ENCODE results near the gene NUAK1.

Gene NUAK1

DNA sequence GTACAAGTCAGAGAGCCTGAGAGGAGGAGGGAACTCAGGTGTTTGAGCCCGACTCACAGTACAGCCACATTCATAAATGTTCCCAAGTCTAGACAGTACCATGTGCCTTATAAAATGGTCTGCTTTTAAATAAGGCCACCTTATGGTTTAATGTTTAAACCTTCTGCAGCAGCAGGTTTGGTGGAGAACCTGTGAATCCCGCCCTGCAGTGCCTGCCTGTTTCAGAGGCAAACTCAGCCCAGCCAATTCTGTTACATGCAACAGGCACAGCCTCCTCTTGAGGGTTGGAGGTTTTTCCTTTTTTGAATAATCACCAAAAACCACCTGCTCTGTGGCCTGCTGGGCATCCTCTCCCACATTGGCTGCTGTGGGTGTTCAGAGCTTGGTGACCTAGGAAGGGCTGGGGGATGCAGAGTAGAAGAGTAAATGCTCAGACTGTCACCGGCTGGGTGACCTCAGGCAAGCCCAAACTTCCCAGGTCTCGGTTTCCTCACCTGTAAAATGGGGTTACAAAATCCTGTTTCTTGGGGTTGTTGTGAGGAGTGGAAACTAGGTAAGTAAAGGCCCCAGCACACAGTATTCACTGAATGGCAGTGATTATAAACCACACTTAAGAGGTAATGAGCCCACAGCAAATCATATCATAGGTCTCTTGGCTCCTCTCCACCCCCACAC lies 28.0 kb downstream of the NUAK1 start:
- DNase-seq (ENCODE audit: low read depth in 2 of 2), result no peak

DNA sequence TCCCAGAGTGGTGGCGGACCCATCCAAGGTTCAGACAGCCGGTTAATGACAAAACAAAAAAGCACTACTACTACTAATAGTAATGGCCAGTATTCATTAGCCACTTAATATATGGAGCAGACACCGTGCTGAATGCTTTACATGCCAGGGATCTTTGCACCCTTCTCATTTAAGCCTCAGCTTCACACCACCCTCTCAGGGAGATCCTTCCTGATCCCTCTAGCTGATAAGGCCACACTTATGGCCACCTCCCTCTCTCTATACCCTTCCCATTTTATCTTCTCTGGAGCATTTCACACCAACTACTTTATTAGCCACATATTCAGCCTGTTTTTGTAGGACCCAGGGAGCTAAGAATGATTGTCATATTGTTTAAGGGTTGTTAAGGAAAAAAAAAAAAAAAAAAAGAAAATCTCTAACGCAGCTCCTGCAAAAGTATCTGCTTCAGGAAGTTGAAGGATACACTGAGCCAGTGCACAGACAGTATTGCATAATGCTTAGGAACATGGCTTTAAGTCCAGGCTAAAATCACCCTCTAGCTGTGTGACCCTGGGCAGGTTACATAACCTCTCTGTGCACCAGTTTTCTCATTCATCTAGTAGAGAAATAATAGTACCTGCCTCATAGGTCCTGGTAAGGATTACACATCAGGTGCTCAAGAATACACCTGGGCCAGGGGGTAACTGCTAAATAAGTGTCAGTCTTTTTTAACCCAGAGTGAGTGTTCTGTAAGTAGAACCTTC lies 29.4 kb downstream of the NUAK1 start:
- DNase-seq (ENCODE audit: low read depth in 2 of 2), result no peak

DNA sequence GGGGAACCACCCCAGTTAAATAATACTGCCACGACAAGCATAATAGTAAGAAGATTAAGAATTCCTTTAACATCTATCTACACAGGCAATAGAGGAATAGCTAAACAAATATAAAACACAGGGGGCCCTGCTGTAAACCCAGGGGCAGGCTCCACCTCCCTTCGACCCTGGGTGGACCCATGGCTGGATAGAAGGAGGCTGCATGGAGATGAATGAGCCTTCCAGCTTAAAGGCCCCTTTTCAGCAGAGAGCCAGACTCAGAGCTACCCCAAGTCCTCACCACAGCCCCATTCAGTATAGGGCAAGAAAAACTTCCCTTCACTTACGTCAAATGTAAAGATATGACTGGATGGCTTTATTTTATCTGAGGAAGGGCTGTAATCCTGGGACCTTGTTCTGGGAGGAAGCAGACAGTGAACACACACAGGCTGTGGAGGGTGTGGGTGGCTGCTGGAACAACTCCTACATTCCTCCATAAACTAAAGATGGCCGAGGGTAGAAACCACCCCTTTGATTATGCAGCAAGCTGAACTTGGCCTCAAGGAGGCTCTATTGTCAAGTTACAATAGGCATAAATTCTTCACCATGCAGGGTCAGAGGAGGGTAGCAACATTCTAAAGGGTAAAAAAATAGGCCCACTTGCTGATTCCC lies 30.4 kb downstream of the NUAK1 start:
- no peak for DNase-seq (ENCODE audit: low read depth in 2 of 2)

DNA sequence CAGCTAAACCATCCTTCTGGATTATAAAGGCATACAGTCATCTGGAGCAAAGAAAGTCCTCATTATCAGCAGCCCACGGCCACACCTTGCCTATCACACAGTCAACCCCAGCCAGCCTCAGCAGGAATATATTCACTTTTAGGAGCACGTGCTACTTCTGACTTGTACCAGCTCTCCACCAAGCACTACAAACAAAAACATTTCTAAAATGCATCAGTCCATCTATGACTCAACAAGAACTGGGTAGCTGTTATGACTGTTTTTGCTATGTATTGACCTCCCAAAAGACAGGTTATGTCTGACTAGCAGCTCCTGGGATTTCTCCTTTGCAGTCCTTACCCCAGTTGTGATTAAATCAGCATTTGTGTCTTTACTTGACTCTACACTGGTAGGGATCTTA lies 31.2 kb downstream of the NUAK1 start:
- DNase-seq (ENCODE audit: low read depth in 2 of 2), result no peak

DNA sequence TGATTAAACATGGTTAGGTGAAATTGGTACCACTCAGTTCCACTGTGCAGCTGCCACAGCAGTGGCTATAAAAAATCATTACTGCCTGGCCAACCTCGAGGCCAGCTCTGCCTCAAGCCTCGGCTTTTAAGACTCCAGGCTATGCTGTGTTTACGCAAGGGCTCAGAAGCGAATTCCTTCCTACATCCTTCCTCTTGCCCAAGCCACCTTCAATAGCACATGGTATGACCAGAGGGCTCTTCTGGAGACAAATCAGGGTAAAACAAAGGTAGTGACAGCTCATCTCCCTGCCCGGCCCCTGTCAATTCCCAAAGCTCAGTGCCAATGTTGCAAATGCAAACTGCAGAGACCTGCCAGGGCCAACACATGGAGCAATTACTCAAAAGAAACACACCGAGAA lies 31.9 kb downstream of the NUAK1 start:
- no peak for DNase-seq (ENCODE audit: low read depth in 2 of 2)

DNA sequence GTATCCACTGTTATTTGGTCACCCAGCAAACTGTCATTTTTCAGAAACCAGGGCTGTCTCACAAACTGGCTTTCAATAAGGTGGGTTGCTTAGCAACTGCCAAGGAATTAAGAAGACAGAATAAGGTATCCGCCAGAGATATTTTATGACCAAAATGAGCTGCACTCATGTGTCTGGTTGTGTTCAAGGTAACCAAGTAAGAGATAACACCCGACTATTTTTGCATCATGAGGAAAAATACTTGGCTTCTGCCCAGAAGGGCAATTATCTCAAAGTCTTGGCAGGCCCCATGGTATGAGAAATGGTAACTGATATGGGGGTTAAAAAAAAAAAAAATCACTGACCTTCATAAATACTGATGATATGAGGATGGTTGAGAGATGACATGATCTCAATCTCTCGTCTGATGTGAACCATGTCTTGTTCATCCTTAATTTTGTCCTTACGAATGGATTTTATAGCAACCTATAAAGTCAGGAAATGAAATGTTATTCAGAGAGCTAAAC lies 32.6 kb downstream of the NUAK1 start:
- no peak for DNase-seq (ENCODE audit: low read depth in 2 of 2)

DNA sequence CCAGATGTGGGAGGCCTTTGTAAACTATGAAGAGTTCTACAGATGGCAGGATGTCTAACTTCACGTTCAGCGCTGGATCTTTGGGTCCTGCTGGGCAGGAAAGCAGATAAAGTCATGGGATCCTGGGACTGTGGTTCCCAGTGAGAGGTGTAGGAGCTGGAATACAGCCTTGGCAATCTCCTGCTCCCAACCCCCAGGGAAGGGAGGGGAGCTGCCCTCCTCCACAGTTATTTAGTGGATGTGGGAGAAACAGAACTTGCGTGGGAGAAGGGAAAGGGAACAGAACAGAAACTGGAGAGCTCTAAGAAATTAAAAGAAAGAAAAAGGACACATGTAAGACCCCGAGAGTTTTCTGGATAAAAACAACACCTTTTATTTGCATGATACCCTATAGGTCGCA lies 37.0 kb downstream of the NUAK1 start:
- no peak for DNase-seq (ENCODE audit: low read depth in 2 of 2)

DNA sequence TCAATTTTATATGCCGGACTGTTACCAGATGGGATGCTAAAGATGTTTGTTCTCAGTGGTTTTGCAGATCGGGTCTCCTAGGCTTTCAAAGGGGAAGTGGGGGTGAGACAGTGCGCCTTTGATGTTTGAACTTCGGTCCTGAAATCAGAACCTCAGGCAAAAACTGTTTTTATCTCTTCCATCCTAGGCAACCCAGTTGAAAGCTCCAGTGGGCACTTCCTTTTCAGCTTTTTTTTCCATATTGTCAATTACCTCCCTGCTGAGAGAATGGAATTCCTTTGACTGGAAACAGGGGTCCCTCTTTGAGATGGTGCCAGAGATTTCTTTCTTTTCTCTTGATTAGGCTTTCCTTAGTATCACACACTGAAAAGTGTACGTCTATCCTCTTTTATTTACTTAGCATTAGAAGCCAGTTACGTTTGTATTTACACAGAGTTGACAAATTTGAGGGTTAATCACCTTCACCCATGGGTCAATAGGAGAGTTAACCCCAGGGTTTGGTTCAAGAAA lies 40.0 kb downstream of the NUAK1 start:
- DNase-seq (ENCODE audit: low read depth in 2 of 2), result no peak

DNA sequence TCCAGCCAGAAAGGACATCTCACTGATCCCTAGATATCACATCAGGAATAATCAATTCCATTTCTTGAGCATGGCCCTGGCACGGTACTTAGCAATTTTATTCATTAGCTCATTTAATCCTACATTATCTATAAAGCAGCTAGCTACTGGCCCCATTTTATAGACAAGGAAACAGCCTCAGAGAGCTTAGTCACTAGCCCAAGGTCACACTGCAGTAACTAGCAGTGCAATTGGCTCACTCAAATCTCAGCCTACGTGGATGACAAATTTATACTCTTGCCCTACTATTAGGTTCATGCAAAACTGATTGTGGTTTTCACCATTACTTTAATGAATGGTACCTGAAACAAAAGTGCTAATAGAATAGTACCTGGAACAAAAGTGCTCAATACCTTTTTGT lies 41.7 kb downstream of the NUAK1 start:
- no peak for DNase-seq (ENCODE audit: low read depth in 2 of 2)

DNA sequence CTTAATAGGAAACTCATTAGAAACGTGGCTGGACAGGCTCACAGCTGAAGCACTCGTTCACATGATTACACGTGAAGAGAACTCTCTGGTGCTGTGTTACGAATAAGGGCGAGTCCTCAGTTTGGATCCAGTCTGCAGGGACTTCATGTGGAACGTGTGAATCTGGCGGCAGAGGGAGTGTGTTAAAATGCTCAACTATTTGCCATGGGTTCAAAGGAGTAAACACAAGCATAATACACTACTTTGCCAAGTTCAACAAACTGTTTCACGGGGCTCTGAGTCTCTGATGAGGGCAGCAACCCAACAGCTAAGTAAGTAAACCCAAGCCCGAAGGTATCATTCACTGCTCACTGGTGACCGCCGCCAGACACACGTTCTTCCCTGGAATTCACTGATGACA lies 42.4 kb downstream of the NUAK1 start:
- no peak for DNase-seq (ENCODE audit: low read depth in 2 of 2)

DNA sequence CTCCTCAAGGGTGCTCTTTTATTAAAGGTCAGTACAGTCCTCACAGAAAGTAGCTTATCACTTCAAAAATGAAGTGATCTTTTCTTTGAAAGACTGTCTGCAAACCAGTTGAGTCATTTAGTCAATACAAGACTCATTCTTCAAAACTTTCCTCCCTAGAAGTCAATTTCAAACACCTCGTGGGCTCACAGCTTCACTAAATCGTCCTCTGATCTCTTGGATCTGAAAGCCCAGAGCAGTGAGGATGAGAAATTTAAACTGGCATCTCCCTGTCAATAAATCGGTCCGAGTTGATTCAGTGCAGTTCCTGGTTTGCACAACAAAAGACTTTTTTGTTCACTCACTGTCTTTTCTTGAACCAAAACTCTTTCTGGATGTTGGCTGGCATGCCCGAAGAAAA lies 44.5 kb downstream of the NUAK1 start:
- no peak for DNase-seq (ENCODE audit: low read depth in 2 of 2)

DNA sequence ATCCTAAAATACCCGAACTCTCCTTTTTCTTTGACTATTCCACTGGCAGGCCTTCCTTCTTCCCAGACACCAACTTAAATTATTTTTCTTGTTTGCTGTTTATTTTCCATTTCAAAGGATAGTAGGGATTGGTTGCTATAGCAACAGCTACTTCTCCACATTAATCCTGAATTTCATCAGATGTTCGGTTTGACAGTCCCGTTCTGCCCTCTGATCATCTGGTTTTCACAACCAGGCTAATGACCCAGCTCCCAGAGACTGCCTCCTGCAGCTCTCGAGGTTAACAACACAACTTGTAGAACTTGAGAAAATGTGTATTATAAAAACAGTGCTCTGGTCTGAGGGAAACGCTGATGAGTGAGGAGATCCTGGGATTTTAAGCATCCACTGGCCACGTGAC lies 45.5 kb downstream of the NUAK1 start:
- no peak for DNase-seq (ENCODE audit: low read depth in 2 of 2)

DNA sequence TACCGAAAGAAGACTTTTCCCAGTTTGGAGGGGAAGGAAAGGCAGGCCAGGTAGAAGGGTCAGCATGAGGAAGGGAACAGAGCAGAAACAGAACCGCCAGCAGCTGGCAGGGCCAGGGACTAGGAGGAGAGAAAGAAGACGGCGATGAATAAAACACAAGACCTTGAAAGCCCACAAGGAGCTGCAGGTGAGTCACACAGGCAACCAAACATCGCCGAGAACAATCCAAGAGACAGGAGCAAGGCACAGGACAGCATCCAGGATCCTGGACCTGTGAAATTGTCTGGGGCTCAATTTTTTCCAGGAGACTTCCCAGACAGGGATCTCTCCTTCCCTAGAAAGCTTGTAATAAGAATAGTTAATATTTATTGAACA lies 47.3 kb downstream of the NUAK1 start:
- no peak for DNase-seq (ENCODE audit: low read depth in 2 of 2)

DNA sequence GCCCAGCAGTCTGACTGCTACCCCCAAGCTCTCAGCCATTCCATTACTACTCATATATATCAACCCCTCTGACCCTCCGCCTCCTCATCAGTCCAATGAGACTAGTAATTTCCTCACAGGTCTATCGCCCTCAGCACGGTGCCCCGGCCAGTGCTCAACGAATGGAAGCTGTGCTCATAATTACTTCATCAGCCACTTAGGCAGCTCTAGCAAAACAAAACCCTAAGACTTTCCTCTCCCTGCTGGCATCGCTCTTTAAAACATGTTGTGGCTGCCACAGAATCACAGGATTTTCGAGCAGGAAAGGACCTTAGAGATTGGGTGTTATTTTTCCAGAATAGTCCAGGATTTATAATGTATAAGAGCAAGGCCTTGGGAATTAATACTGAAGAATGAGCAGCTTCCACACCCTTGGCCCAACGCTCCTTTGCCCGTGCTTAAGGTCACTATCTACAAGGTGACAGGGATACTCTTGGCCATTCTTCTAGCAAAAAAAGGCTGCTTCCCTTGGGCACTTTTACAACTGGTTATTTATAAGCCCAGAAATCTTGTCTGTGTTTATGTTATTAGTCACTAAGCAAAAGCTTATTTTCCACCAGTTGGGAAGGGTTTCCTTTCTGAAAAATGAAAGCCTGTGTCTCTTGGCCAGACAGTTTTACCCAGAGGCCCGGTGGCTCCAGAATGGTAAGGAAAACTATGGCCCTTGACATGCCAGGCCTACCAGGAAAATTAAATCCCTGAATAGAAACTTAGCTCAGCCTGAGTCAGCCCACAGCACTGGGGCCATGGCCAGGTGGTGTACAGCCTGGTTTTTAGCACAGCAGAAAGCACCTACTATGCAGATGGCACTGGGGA lies 47.9 kb downstream of the NUAK1 start:
- no peak for DNase-seq (ENCODE audit: low read depth in 2 of 2)

DNA sequence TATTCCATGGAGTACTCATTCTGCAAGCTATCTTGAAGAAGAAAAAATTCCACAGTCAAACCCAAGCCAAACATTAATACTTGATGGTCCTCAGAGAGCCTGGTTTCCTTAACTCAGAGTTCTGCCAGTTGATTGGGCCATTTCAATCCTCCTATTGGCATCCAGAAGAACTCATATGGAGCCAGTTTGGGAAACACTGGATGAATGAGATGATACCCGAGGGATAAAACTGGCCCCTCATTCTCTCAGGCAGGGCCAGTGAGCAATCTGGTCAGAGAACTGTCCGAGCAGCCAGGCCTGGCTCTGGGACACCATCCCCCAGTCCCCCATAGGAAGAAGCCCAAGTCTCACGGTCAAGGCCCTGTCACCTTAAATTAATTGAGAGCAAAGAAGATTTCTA lies 48.8 kb downstream of the NUAK1 start:
- no peak for DNase-seq (ENCODE audit: low read depth in 2 of 2)

DNA sequence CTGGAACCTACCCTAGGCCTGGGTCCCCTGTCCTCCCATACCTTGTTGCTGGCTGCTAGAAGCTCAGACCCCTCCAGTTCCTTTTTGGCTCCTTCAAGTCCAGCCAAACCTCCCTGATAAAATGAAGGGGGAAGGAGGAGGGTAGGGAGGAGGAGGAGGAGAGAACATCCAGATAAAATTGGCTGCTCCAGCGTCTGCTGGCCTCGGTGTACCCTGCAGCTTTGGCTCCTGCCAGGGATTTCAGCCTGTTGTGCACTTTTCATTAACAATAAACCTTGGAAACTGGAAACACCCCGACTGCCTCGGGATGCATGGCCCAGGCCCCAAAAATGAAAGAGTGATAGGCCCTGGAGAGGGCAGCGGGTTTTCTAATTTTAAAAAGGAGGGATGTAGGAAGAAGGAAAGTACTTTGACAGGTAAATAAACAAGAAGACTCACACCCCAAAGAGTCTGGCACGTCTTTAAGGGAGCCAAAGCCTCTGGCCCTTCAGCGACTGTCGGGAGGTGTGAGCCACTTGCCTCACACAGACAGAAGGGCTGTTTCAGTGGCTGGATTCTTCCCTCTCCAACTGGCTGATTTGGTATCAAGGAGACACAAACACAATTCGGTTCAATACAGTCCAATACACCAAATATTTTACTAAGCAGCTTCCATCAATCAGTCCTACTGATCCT lies 49.8 kb downstream of the NUAK1 start:
- no peak for DNase-seq (ENCODE audit: low read depth in 2 of 2)

DNA sequence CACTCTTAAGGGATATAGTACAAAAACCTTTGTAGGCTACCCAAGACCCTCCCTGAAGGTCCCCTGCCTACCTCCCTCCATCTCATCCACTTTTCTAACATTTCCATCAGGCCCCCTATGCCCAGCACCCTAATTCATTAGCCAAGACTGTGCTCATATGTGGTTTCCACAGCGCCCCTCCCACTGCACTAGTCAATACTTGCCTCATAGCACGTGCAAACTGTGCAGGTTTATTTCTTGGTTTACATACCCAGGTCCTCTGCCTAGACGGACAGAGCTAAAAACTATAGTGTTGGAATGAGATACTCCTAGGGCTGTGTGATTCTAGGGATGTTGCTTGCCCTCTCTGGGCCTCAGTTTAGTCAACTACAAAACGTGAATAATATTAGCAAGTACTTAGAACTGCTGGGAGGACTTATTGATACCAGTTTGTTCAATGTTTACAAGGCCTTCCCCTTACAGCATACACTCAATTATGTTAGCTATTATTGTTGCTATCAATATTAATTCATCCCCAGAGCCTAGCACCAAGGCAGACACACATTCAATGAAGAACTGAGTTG lies 50.4 kb downstream of the NUAK1 start:
- DNase-seq (ENCODE audit: low read depth in 2 of 2), result no peak

DNA sequence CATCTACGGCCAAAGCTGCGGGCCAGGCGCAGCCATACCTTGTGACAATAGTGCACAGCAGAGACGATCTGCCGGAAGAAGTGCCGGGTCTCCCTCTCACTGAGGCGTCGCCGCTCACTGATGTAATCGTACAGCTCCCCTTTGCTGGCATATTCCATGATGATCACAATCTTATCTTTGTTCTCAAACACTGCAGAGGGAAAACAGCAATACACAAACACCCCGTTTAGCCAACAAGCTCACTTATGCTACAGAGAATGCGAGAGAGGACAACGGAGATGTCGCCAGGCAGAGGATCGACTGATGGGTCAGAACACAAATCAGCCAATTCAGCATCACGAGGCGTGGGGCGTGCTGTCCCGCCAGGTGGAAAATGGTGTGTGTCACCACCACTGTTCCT lies 52.1 kb downstream of the NUAK1 start:
- DNase-seq (ENCODE audit: low read depth in 2 of 2), result no peak

DNA sequence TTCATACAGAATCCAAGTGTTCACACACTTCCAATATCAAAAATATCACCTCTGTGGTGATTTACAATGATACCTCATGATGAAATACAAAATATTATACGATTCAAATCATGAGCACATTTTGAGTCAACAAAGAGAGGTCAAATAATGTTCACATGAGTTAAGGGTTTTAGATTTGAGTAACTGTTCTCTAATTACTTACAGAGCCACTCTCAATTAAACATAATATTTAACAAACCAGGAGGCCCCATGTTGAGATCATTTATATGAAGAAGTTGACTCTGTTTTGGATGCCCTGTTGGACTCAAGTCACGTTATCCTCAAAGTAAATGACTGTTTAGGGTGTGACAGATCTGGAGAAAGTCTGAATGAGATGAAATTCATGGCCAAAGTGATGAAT lies 53.5 kb downstream of the NUAK1 start:
- no peak for DNase-seq (ENCODE audit: low read depth in 2 of 2)

DNA sequence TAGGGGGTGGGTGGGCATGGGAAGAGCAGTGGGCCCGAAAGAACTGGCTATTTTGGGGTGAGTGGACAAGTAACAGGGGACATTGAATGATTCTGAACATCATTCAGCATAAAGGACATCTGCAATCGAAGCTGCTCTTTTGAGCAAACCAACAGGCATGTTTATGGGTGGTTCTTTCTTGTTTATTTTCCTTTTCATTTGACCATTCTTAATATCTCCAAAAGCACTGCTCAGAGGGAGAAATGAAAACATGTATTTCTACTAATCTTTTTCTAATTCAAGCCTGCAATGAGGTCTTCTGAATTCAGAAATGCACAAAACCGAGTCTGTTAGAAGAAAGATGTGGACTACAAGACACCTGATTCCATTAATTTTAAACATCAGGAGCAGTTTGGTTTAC lies 54.0 kb downstream of the NUAK1 start:
- no peak for DNase-seq (ENCODE audit: low read depth in 2 of 2)

All from fibroblast of skin of left biceps (primary cell).